Tibial artery (tissue), 4 donors: ENCODE results near the gene DYSF.

Experiments
- DNase-seq, 2 donors: peaks; one replicate each; pipeline ENCODE4 v3.0.0-alpha.2; 2019
- H3K27ac ChIP-seq, 2 donors: fragments of 200-600 bp; sonication (generic) in 1 of 2; 1 replicate in 1 of 2; 2 replicates in 1 of 2; pipeline ENCODE4 v1.5.1; 2018 to 2019; ENCODE audit warnings: mild to moderate bottlenecking in 1 of 2
- H3K27me3 ChIP-seq, 2 donors: fragments of 200-600 bp; sonication (generic) in 1 of 2; one replicate each; pipeline versions ENCODE4 v1.5.1 to v1.6.0; 2016 to 2019
- H3K36me3 ChIP-seq, 3 donors: fragments of 200-600 bp; sonication (generic) in 2 of 3; one replicate each; pipeline ENCODE4 v1.5.1; 2016 to 2019; ENCODE audit warnings: mild to moderate bottlenecking in 2 of 3
- H3K4me1 ChIP-seq, 4 donors: fragments of 200-600 bp; sonication (generic) in 2 of 4; 1 replicate in 3 of 4; 2 replicates in 1 of 4; pipeline ENCODE4 v1.5.1; 2016 to 2019
- H3K4me3 ChIP-seq, 2 donors: fragments of 200-600 bp; sonication (generic) in 1 of 2; 1 replicate in 1 of 2; 2 replicates in 1 of 2; pipeline ENCODE4 v1.5.1; 2018 to 2019; ENCODE audit warnings: mild to moderate bottlenecking in 2 of 2
- H3K9me3 ChIP-seq, 3 donors: fragments of 200-600 bp; sonication (generic) in 1 of 3; one replicate each; pipeline ENCODE4 v1.5.1; 2016 to 2019
- CTCF ChIP-seq, 2 experiments: fragments of 200-600 bp in 1 of 2; fragments of 450-650 bp in 1 of 2; IDR thresholded peaks; one replicate each; pipeline ENCODE4 v1.5.1; 2017 to 2019; ENCODE audit warnings: antibody characterized with exemption in 2 of 2, mild to moderate bottlenecking in 1 of 2, moderate library complexity in 1 of 2
- intact Hi-C: fragments of 100-400 bp; cut with DNase I; formaldehyde crosslinking; loops from one replicate; pipeline ENCODE4 v1.15.0; 2023; ENCODE audit warnings: low total_unique reads

The DYSF gene

GRCh38 chr2:71476495-71476894 is 23.1 kb downstream of the DYSF start:
- Histone ChIP-seq H3K4me1 (no peaks in the 10 kb centered on the region), H3K27ac (no peak overlapping the region), H3K36me3 (no peaks in the 10 kb centered on the region), H3K4me3 (no peak overlapping the region), H3K27me3 (no peaks in the 10 kb centered on the region), H3K9me3 (no peaks in the 10 kb centered on the region)
- no peak for TF ChIP-seq CTCF (IDR thresholded peaks at IDR 0.05)
- no peak for DNase-seq
- intact Hi-C loops: no loop called here

- Histone ChIP-seq H3K9me3 (no peaks in the 10 kb centered on the region), H3K27me3 (no peaks in the 10 kb centered on the region), H3K36me3 (no peaks in the 10 kb centered on the region), H3K4me3 (no peak overlapping the region), H3K4me1 (no peaks in the 10 kb centered on the region), H3K27ac (no peak overlapping the region)
- intact Hi-C loops: no loop called here
- no peak for DNase-seq
- no peak for TF ChIP-seq CTCF (IDR thresholded peaks at IDR 0.05)
These were observed 23.9 kb downstream of the DYSF start for GRCh38 chr2:71477231-71477691.

GRCh38 chr2:71478806-71479205 is 25.4 kb downstream of the DYSF start:
- Histone ChIP-seq H3K27me3 (no peaks in the 10 kb centered on the region), H3K4me1 (no peaks in the 10 kb centered on the region), H3K36me3 (peaks cover 0 to 7% (median 0%) of the 10 kb centered on the region in 3 donors), H3K4me3 (no peak overlapping the region), H3K27ac (no peak overlapping the region), H3K9me3 (no peaks in the 10 kb centered on the region)
- intact Hi-C loops: no loop called here
- no peak for DNase-seq
- no peak for TF ChIP-seq CTCF (IDR thresholded peaks at IDR 0.05)

- Histone ChIP-seq H3K4me1 (no peaks in the 10 kb centered on the region), H3K36me3 (peaks cover 0 to 7% (median 0%) of the 10 kb centered on the region in 3 donors), H3K9me3 (no peaks in the 10 kb centered on the region), H3K27me3 (no peaks in the 10 kb centered on the region), H3K27ac (no peak overlapping the region), H3K4me3 (no peak overlapping the region)
- no peak for DNase-seq
- TF ChIP-seq CTCF (IDR thresholded peaks at IDR 0.05): no peak
- intact Hi-C loops: no loop called here
These were observed 25.9 kb downstream of the DYSF start for GRCh38 chr2:71479261-71479660.

GRCh38 chr2:71481111-71481510 is 27.8 kb downstream of the DYSF start:
- Histone ChIP-seq H3K4me3 (no peak overlapping the region), H3K36me3 (peaks cover 0 to 7% (median 0%) of the 10 kb centered on the region in 3 donors), H3K4me1 (no peaks in the 10 kb centered on the region), H3K27ac (no peak overlapping the region), H3K27me3 (no peaks in the 10 kb centered on the region), H3K9me3 (no peaks in the 10 kb centered on the region)
- no peak for TF ChIP-seq CTCF (IDR thresholded peaks at IDR 0.05)
- DNase-seq: no peak
- intact Hi-C loops: no loop called here

GRCh38 chr2:71482055-71482454 is 28.7 kb downstream of the DYSF start:
- no peaks in the 10 kb centered on the region for H3K27me3 ChIP-seq
- H3K4me3 ChIP-seq: no peak overlapping the region
- H3K4me1 ChIP-seq: no peaks in the 10 kb centered on the region
- no peaks in the 10 kb centered on the region for H3K9me3 ChIP-seq
- no peak overlapping the region for H3K27ac ChIP-seq
- no peak for TF ChIP-seq CTCF (IDR thresholded peaks at IDR 0.05)
- intact Hi-C loops: no loop called here
- no peak for DNase-seq
- H3K36me3 ChIP-seq: peaks cover 0 to 7% (median 0%) of the 10 kb centered on the region in 3 donors
